GF-D8 (cell line): ENCODE data around the gene RNF224.
"Not testable (repeated sequence)": the region's sequence is repeated elsewhere in the genome, so short reads cannot be mapped to it uniquely, and the experiment has no call there.

Experiments used
- DNase-seq: peaks from one replicate; lab custom pipeline; 2025; lab: John Stamatoyannopoulos, UW

Gene RNF224

DNA sequence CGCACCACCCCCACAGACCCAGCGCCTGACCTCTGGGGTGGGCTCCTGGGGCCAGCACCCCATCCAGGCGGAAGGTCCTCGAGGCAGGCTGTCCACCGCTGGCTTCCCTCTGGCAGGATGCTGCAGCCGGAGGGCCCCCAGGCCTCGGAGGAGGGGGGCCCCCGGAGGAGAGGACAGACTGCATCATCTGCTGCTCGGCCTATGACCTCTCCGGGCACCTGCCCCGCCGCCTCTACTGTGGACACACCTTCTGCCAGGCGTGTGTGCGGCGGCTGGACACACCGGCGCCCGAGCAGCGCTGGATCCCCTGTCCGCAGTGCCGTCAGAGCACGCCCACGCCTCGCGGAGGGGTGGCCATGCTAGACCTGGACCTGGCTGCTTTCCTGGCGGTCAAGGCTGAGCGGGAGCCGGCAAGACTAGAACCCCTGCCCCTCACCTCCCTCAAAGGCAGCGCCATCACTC lies 1.2 kb downstream of the RNF224 start:
- DNase-seq, result no peak

- no peak for DNase-seq
These were observed 1.9 kb downstream of the RNF224 start for GRCh38 chr9:137228968-137229896.

DNA sequence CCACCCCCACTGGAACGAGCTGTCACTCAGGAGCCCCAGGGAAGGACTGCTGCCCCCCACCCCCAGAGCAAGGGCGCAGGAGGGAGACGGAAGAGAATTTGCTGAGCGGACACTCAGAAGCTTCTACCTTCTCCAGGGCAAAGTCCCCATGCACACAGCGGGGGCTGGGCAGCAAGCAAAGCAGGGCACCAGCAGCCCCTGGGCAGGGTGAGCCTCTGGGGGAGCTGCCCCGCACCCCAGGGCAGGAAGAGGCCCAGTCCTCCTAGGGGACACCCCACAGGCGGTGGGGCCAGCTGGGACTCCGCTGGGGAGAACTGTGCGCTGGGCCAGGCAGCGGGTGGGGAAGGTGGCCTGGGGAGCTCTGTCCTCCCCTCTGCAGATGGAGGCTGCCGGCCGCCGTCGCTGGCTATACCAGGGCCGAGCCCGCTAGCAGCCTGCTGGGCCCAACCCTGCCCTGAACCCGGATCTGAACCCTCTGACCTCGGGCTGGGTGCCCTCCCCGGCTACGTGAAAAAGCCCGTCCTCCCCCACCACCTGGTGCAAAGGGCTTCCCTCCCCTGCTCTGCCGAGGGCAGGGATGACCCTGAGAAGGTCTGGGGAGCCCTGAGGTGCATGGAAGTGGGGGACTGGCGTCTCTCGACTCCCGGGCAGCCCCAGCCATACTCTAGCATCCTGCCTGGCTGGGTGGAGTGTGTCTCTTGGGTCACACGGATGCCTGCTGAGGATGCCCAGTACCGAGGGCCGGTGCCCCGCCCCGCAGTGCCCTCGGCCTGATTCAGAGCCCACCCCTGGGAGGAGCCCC lies 2.8 kb downstream of the RNF224 start:
- DNase-seq, result no peak

DNA sequence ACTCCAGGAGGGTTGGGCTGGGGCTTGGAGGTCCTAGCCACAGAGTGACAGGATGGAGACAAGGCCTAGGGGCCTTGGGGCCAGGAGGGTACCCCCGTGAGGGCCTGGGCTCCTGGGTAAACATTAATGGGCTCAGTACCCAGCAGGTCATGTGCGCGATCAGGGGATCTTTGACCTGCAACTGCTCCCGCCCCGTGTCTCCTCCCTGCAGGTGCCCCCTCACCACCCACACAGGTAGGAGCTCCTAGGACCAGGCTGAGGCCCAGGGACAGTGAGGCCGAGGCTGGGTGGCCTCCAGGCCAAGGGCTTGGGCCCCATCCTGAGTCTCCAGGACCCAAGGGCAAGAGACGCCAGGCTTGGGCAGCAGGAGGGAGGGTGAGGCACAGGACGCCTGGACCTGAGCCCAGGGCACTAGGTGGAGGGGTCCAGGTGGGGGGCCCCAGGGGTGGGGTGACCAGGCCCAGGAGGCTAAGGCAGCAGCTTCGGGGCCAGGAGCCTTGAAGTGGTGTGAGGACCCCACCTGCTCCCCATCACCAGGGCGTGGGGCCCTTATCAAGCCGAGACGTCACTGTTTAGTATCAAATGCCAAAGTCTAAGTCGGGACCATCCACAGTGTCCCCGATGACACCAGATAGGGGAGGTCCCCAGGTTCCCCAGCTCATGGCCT lies 3.5 kb downstream of the RNF224 start, which contains the start of gene SLC34A3:
Gene SLC34A3 (plus strand): TSS at position 197 of the 667 bp plus-strand sequence. CDS start 802 bp downstream, outside the sequence.
- no peak for DNase-seq

- DNase-seq, result no peak
These were observed 4.2 kb downstream of the RNF224 start for GRCh38 chr9:137231372-137232039.

DNA sequence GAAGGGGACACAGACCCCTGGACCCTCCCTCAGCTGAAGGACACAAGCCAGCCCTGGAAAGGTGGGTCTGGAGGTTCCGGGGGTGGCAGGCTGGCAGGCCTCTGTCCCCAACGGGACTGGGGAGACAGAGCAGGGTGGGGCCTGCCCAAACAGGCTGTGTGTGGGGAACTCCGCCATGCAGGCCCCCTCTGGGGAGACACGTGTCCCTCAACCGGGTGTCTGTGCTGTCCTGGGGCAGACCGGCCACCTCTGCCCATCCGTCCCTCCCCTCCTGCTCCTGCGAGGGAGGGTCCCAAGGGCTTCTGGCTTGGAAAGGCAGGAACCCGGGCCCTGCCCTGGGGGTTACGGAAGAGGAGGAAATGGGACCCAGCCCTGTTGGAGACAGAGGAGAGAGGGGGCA lies 4.8 kb downstream of the RNF224 start:
- DNase-seq, result no peak

- no peak for DNase-seq
These were observed 5.2 kb downstream of the RNF224 start for GRCh38 chr9:137232510-137232909.

- no peak for DNase-seq
These were observed 6.1 kb downstream of the RNF224 start for GRCh38 chr9:137233143-137233980.

GRCh38 chr9:137234055-137234697 lies 6.9 kb downstream of the RNF224 start:
- no peak for DNase-seq

GRCh38 chr9:137234758-137235423 lies 7.6 kb downstream of the RNF224 start:
- DNase-seq, result no peak

DNA sequence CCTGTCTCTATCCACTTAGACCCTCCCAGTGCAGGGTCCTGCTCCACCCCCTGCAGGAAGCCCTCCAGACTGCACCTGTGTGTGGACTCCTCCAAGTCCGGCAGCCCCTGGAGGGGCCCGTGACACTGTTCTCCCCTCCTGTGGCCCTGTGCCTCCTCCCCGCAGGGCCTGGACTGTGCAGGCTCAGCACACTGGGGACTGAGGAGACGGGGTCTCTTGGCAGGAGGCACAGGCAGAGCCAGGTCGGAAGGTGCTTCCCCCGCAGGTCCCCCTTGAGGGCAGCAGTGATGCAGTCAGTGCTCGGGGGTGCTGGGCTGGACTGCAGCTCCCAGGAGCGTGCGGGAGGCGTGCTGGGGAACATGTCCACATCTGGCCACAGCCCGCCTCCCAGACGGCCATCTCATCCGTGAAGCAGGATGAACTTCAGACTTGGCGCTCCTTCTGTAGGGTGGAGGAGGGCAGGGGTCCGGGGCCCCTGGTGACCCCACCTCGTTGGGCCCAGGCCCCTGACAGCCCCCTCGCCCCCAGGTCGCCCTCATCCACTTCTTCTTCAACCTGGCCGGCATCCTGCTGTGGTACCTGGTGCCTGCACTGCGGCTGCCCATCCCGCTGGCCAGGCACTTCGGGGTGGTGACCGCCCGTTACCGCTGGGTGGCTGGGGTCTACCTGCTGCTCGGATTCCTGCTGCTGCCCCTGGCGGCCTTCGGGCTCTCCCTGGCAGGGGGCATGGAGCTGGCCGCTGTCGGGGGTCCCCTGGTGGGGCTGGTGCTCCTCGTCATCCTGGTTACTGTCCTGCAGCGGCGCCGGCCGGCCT lies 8.3 kb downstream of the RNF224 start:
- no peak for DNase-seq

GRCh38 chr9:137236238-137236935 lies 9.1 kb downstream of the RNF224 start:
- peak; percentile 35 for DNase-seq

DNA sequence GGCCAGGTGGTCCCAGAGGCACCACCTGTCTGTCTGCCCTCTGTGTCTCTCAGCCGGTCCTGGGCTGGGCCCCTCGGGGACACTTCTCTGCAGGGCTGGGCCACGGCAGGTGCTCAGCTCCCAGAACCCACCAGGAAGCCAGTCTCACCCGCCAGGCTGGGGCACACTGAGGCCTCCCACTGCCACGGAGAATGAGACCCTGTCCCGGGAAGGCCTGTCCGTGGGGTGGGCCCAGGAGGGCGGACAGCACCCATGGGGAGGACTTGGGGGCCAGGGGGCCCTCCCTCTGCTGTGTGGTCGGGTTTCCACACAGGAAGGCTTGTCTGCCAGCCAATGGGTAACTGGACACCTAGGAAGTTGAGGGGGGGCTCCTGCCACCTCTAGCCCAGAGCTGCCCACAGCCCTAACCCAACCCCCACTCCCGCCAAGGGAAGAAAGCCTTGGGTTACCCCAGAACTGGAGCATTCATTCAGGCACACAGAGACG lies 9.7 kb downstream of the RNF224 start:
- DNase-seq, result peak; percentile 67

DNA sequence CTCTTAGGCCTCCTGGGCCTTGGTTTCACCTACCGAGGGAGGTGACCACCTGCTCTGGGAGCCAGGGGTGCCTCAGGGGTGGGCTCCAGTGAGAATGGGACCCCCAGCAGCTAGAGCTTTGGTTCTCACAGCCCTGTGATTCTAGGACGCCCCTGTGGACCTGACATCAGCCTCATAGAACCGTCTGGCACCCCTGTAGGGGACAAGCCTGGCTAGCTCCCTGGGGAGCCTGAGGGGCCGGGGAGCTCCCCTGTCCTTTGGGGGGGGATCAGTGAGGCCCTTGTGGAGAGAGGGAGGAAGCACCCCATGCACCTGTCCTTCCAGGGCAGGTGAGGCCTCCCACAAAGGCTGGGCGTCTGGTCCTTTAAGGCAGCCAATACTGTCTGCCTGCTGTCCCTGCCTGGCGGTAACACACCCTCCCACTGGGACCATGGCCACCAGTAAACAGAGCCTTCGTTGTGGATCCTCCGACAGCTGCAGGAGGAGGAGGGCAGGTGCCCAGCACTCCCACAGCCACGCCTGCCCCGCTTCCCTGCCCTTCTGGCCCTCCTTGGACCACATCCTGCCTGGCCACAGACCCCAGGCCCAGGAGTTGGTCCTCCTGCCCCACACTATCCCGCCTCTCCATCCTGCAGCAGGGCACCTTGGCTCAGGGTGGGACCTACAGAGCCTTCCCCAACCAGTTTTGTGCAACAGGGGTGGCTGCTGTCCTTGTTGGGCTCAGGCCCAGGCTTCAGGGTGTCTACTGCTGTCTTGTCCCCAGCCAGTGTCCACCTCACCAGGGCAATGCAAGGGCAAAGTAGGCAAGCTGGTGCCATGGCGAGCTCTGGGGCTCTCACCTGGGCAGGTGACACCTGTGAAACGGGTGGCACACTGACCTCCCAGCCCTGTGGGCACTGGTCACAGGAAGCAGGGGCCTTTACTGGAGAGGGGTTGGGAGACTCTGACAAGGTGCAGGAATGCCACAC lies 10.7 kb downstream of the RNF224 start:
- no peak for DNase-seq

GRCh38 chr9:137239541-137240200 lies 12.4 kb downstream of the RNF224 start:
- DNase-seq, result not testable (repeated sequence)

DNA sequence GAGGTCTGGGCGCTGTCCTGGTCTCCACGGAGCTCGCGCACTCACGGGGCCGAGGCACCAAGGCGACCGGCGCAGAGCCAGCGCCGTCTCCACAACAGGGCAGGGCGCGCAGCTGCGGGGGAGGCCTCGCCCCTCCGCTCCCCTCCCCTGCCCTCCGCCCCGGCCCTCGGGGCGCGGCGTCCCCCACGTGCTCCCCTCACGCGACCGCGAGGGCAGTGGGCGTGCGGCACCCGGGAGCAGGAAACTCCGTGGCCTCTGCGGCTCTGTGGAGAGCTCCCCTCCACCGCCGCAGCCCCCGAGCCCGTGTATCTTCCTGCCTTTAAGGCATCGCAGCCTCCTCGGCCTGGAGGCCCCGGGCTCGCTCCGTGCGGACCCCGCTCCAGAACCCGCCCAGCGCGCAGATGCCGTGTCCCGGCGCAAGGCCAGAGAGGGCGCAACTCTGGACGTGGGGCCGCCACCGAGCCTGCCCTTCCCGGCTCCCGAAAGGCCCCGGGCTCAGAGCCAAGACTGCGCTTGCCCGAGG lies 13.1 kb downstream of the RNF224 start:
- DNase-seq, result peak; percentile 58
